NCI-H187 treated with DMSO at 0.1 percent for 48 hours (cell line): ENCODE results near the gene TLE3.

Source experiments
- DNase-seq: peaks from one replicate; lab custom pipeline; 2025; lab: John Stamatoyannopoulos, UW

Gene TLE3

DNA sequence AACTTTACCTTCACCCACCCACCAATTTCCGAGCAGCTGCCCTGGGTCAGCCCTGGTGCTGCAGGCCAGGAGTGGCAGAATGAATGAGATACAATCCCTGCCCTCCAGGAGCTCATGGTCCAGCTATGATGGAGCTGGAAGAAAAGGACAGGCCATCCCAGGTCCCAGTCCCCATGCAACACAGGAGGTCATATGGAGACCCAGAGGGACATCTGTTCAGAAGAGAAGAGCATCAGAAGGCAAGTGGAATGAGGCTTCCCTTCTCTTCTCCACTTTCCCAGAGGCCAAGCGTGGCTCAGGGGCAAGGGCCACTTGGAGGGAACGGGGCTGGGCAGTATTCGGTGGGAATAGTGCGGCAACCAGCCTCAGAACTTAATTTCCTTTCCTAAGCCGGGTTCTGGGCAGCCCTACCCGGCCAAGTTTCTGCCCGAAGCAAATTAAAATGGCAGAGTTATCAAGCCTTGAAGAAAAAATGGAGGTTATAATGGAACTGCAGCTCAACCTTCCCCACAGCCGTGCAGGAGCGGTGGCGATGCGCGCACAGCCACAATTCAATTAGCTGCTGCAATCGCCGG, 35.9 kb downstream of the TLE3 start:
- DNase-seq: no peak

DNA sequence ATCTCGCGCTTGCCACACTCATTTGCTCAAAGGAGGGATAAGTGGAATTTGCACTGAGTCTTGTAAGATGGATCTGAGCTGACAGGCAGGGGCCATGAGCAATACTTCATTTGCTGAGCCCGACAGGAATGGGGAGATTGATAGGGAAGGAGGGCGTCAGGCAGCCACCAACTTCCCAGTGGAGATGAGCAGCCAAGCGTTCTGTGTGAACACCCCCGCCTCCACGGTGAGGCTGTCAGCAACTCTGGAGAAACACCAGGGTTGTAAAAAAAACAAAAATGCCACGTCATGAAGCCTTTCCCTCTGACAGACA, 36.8 kb downstream of the TLE3 start:
- DNase-seq: no peak

DNA sequence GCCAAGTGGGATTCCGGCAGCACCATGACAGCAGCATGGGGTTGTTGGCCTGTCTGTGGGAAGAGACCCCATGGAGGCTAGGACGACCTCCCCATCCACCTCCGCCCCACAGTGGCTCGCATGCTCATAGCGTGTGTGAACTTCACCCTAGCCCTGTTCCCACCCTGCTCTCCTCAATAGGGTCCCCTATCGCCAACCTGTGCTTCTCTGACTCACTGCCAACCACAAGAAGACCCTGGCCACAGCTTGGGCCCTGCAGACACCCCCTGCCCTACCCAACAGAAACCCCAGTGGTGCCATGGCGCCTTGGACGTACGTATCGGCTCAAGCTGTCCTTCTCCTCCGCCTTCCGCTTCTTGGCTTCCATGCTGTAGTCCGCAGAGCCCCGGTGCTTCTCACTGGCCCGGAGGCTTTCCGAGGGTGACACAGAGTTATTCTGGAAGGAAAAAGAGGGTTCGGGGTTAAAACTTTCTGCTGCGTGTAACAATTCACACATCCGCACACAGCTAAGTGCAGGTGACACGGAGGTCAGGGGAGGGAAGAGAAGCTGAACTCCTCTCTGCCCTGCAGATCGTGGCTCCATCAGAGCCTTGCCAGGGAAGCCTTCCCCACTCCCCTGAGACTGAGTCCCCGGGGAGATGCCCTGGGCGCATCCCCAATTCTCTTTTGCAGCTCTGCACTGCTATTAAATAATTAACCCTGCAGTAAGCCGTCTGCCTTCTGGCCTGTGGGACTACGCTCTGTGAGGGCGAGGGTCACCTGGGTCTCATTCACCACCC, 37.3 kb downstream of the TLE3 start:
- DNase-seq: no peak

DNA sequence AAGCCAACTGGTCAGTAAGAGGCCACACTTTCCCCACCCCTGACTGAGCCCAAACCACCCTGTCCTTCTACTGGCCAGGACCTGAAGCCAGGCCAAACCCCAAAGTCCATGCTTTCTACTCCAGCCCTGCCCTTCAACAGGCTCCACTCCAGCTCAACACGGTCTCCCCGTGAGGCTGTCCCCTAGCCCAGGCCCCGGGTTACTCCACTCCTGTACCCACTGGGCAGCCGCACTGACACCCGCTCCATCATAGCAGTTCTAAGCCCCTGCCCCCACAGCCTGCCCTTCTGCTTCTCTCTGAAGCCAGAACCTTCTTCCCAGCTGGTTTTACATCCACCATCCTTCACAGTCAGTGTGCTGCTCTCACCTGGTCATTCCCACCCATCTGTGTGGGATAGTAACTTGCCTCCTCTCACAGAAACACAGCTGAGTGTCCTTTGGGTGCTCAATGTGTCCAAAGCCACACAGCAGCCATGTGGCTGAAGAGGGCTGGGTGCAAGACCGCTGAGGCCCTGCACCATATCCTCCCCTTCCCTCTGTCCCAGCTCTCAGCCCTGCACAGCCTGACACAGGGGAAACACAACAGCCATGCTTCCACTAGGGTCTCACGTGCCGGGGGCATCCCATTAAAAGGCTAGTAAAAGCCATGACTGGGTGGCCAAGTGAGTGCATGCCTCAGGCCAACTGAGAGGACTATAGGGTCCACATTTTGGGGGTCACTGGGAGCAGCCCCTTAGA, 38.1 kb downstream of the TLE3 start:
- no peak for DNase-seq

DNA sequence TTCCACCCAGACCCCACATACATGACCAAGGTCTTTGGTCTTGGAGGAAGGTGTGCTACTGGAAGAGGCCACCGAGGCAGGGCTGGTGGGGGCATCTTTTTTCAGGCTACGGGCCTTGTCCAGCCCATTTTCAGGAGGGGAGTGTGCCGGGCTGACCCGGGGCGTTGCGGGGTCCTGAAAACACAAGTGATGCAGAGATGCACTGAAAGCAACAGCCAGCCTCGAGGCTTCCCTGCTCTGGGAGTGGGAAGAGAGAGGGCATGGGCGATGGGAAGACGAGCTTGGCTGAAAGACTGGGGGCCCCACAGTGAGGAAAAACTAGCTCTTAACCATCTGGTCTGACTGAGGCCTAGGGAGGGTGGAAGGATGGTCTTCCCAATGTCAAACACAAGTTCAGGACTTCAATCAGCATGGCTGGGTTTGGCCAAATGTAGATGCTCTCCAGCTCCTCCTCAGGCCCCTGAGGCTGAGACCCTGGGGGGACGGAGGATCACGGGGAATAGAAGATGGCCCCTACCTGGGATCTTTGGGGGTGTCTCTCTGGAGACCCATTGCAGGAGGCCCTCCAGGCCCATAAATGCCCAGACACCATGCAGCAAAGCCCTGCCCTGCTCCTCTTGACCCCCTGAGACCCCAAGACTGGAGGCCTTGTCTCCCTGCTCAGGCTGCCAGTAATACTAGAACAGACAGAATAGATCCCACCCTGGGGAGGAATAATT, 38.9 kb downstream of the TLE3 start:
- no peak for DNase-seq

DNA sequence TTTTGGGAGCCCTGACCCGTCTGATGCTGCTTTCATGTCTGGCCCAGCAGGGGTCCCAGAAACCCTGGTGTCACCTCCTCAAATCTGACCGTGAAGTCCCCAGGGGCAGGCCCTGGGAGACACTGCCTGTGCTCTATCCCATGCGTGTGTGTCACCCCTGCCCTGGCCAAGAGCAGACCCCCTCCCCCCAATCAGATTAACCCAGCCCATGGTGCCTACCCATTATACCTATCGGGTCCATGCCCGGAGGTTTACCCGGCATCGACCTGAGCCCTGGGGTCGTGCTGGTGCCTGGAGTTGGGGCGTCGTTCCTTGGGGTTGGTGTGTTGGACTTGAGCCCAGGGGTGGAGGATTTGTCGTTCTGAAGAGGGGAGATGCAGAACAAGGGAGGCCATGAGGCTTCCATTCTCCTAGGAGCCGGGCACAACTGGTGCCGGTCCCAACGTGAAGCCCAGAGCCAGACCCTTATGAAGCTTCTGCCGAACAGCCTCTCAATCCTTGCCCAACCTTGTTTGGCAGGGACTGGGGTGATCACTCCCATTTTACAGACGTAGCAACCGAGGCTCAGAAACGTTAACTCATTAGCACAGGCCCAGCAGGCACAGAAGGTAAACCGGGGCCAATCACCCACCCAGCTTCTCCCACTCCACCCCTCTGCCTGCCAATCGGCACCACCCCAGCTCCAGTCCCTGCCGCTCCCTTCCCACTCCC, 39.6 kb downstream of the TLE3 start:
- no peak for DNase-seq

DNA sequence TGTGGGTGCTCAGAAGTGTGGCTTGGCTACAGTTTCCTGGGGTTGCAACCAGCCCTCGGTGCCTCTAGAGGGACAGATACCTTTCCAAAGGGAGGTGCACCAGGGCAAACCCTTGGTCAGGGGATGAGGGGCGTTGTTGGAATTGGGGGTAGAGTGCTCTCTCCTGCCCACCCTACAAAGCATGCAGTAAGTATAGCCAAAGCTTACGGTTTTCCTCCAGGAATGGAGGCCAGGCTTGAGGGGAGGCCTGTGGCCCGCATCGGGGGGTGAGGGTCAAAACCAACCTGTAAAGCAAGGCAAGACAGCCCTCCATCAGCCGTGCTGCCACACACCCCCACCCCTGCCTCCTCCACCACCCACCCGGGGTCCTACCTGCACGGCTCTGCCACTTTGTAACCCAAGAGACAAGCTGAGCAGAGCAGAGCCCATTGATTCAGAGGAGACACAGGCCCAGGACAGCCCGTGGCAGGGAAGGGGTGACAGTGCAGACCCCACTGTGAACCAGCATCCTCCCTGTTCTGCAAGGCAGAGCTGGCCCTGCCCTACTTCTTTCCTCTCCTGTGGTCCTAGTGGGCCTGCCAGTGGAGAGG, 41.5 kb downstream of the TLE3 start:
- DNase-seq: no peak

DNA sequence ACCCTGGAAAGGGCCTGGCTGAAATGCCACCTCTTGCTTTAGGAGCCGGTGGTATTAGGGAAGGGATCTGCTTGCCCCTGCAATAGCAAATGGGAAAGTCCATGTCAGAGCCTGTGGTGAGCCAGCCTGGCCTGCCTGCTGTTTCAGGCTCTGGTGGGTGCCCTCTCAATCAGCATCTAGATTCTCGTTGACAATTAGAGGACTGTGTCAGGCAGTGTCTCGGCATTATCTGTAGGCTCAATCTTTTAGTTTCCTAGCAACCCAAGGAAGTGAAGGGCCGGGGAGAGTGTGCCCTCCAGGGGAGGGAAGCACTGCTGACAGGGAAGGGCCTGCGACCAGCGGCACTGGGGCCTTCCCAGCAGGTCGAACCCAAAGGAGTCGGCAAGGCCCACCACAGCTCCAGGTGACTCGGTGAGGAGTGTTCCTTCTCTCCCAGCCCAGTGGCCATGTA, 42.1 kb downstream of the TLE3 start:
- no peak for DNase-seq

DNA sequence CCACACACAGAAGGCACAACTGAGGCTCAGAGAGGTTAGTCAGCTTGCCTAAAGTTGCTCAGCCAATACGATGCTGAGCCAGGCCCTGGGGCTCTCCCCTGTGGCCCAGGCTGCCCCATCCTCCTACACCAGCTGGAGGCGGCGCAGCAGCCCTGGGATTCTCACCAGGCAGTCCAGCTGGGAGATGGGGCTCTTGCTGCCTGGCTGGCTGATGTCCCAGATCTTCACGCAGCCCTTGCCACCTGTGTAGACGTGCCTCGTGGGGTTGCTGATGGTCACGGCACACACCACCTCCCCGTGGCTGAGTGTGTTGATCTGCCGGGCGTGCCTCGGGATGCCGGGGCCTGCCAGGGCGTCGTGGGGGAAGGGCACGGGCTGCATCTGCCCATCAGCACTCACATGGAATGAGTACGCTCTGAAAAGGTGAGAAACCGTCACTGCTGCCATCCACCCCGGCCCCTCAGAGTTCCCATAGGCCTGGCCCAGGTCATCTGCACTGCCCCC, 42.8 kb downstream of the TLE3 start:
- DNase-seq: no peak

DNA sequence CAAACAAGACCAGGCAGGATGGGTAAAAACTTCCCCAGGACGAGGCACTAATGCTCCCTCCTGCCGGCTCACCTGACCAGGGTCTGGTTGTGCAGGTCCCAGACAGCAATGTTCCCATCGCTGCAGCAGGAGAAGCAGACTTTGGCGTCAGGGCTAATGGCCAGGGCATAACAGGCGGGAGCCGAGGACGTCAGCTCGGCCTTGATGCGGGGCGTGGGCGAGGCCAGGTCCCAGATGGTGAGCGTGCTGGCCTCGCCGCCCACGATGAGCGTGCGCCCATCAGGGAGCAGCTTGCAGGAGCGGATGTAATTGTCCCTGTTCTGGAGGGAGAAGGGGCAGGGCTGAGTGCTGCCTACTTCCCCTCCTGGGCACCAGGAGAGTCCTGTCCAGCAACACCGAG, 43.4 kb downstream of the TLE3 start:
- no peak for DNase-seq

DNA sequence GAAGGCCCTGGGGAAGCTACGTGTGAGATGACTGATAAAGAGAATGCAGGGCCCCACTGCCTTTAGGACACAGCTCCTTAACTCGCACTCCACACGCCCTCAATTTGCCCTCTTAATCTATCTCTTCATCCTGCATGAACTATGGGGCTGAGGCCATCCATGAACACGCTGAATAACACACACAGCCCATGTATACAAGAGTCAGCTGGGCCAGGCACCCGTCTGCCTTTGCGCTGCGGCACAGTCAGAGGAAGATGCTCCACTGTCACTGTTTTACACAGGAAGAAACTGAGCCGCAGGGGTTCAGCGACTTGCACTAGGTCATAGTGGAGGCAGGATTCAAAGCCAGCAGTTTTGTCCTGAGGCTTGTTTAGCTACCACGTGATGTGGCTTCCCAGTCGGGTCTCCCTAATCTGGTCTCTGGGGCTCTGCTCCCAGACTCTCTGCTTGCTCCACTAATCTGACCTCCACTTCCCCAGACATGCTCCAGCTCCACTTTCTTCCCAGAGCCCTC, 43.9 kb downstream of the TLE3 start:
- no peak for DNase-seq

DNA sequence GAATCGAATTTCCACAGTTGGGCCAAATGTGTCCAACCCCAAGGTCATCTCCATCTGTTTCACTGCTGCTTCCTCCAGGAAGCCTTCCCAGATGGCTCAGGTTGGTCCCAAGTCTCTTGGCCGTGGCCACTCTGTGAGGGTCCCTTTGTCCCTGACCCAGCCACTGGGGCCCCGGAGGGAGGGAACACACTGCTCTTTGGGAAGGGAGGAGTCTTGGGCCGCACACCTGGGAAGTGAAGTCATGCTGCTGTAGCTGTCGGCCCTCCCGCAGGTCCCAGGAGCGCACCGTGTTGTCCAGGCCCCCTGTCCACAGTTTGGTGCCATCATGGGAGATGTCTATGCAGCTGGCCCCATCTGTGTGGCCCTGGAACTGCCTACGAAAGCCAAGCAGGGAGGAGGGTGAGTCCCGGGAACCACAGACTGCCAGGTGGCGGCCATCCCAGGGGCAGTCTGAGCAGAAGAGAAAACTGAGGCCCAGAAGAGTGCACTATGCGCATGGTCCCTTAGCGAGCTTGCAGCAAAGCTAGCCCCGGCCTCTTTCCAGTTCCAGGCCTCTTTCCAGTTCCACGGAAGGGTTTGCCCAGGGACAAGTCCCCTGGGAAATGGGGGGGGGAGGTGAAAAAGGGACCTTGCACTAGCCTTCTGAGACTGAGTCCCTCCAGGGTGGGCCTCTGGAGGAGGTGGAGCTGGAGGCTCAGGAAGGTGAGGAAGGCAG, 44.6 kb downstream of the TLE3 start:
- no peak for DNase-seq

DNA sequence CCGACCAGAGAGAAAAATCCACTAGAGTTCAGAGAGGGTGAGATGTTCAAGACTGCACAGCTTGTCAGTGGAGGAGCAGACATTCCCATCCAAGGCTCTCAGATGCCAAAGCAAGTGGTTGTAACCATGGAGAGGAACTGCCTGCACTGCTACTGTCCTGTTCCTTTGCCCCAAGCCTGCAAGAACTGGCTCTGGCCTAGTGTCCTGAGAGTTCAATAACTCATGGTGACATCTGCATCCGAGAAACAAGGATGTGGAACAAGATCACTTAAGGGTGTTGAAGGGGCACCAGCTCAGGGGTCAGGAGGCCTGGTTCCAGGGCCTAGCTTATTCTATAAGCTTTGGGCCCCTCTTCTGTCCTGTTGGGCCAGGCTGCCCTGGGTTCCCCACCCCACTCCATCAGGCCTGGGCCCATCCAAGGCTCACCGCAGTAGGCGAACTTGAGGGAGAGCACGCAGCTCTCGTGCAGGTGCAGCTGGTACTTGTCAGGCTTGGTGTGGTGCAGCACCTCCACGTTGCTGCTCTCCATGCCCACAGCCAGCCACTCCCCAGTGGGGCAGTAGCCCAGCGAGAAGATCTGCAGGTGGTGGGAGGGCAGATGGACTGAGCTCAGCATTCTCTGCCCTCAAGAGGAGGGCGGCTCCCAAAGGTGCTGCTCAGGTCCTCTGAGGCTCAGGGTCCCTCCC, 45.6 kb downstream of the TLE3 start:
- DNase-seq: no peak

DNA sequence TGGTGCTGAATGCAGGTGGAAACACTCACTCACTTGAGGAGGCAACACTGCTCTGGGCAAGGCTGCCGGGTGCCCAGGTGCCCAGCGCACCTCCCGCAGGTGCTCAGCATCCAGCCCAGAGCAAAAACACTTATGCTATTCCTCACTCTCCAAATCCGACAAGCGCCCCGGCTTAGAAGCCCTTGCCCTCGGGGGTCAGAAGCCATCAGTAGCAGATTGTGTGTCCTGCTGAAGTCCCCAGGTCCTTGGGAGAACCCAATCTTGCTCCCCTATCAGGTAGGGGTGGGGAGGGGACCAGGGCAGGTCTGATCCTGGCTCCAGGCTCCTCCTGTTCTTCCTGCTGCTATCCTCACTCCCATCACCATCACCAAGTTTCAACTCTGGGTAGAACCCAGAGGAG, 46.7 kb downstream of the TLE3 start:
- DNase-seq: no peak

DNA sequence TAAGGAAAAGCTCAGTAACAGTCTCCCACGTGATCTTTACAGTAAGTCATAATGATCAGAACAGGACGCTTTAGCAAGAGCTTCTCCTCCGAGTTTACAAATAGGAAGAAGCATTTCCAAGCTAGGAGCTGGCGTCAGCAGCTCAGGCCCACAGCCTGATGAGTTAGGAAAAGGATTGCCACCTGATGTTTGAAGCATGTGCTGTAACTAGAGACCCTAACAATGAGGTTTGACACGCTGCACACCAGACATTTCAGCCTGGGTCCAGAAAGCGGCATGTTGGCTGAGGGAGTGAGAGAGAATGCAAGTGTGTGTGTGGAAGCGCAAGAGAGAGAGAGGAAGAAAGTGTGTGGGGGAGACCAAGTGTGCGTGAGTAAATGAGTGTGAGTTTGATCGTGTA, 47.3 kb downstream of the TLE3 start:
- no peak for DNase-seq

DNA sequence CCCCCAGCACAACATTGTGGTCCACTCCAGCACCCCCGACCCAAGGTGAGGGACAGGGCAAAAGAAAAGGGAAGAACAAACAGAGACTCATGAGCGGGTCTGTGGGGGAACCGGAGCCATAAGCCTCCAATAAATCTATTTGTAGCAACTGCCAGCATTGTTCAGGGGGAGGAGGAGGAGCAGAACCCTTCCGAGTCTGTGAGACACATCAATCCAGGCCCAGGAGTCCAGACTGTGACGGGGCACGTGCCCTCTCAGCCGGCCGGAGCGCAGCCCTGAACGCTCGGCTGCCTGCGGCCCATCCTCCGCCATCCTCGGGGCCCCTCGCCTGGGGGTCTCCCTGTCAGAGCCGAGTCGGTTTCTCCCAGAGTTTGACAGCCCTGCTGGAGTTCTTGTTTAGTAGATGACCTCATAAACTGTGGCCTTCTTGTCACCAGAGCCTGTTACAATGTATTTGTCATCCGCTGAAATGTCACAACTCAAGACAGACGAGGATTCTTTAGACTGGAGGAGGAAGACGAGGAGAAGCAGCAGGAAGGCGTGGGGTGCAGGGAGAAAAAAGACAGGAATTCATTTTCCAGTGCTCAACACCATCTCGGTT, 47.9 kb downstream of the TLE3 start:
- DNase-seq: no peak

DNA sequence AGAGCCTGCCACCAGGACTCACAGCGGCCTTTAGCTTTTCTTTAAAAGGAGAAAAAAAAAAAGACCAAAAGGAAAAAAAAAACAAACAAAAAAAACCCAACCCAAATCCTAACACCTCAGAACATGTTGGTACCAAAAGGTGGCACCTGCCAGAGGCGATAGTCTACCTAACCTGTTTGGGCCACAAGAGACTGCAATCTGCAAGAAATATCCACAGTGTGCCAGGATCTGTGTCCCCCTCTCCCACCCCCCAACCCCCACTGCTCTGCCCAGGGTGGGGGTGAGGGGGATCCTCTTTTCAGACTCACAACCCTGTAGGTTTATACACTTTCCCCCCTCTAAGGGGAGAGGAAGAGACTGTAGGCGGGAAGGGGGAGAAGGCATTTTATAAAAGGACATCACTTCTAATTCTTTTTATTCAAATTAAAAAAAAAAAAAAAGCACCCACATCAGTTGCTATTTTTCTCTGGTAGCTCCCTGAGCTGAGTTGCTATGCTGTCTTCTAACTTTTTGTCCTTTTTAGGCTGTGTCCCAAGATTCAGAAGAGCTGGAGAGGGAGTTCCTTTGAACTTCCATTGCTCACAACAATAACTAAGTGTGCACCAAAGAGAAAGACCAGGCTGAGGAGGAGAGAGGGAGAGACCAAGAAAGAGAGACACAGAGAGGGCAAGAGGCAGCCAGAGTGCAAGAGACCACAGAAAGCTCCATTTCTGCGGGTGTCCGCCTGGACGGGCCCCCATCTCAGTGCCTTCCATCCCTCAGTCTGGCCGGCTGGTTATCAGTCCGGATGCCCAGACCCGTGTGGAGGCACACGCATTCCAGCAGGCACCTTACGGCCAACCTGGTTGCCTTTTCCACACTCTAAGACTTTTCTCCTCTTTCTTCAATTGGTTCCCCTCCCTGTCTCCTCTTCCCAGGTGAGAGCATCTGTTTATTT, 48.9 kb downstream of the TLE3 start:
- no peak for DNase-seq

DNA sequence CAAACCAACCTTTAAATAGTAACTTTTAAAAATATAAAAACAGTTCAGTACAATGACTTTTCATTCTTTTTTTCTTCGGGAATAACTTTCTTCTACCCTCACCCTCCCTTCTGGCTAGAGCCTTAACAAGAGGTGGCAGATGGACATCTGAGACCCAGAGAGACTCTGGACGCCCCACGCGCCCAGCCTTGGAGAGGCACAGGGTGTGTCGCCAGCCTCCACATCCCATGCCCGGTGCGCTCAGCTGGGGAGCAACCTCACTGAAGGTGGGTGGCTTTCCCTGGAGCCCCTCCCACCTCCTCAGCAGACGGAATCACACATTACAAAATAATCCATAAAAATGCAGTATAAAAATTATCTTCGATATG, 49.5 kb downstream of the TLE3 start:
- DNase-seq: no peak
